IPS DF 6.9 (cell line): ENCODE results near the gene ZHX3.

Source experiments
- DNase-seq: peaks from one replicate; pipeline ENCODE4 v3.0.0-alpha.2; 2013; ENCODE audit warnings: low read depth, low spot score
- H3K27ac ChIP-seq: one replicate; pipeline ENCODE4 v1.5.1; 2013; ENCODE audit warnings: low read length, control low read depth
- H3K27me3 ChIP-seq: 2 replicates; pipeline ENCODE4 v1.6.1; 2013; ENCODE audit warnings: mild to moderate bottlenecking, low read length; ENCODE audit not compliant: control insufficient read depth, insufficient read depth
- H3K36me3 ChIP-seq: 2 replicates; pipeline ENCODE4 v1.6.1; 2013; ENCODE audit warnings: low read length; ENCODE audit not compliant: control insufficient read depth, insufficient read depth
- H3K4me1 ChIP-seq: 2 replicates; pipeline ENCODE4 v1.6.1; 2013; ENCODE audit warnings: low read length; ENCODE audit not compliant: control insufficient read depth, insufficient read depth
- H3K4me3 ChIP-seq: 2 replicates; pipeline ENCODE4 v1.5.1; 2013; ENCODE audit warnings: mild to moderate bottlenecking, low read length
- H3K9me3 ChIP-seq: 2 replicates; pipeline ENCODE4 v1.6.1; 2013; ENCODE audit warnings: low read length, inconsistent platforms; ENCODE audit not compliant: control insufficient read depth, insufficient read depth
- WGBS: extraction: QIAGEN DNeasy Blood & Tissue Kit; methylation state at CpG from one replicate; pipeline ENCODE4 v1.1.7; 2013; ENCODE audit warnings: mixed read lengths, missing lambda C conversion rate; ENCODE audit not compliant: insufficient read length, insufficient coverage; 5-methylcytosine and 5-hydroxymethylcytosine counted together

ZHX3 gene

DNA sequence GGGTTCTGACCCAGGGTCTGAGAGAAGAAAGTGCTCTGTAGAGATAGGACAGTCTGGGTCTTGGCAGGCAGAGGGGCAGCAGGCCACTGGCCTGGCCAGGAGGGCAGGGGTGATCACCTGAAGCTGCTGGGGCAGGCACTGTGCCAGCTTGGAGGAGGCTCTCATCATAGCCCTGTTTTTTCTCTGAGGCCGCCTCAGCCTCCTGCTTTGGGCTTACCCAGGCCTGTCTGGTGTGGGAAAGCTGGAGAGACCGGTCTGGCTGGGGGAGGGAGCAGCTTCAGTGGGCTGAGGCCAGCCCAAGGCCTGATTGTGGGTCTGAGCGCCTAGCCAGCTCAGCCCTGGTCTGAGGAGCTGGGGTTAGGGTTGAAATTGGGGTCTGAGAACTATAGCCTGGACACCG, 26.9 kb upstream of the ZHX3 start:
- DNase-seq, result no peak
- Histone ChIP-seq H3K36me3 (no peaks in the 10 kb centered on the region; the same call in 1 of the 2 replicates), H3K4me3 (no peak overlapping the region), H3K9me3 (no peaks in the 10 kb centered on the region), H3K27me3 (peaks cover under 1% of the 10 kb centered on the region; the same call in 1 of the 2 replicates), H3K27ac (no peak overlapping the region), H3K4me1 (peaks cover 4% of the 10 kb centered on the region; the same call in 1 of the 2 replicates)
- WGBS, result no CpG with 5 or more reads among the region's 4 CpGs

GRCh38 chr20:41342474-41343464, 25.2 kb upstream of the ZHX3 start:
- WGBS, result no CpG with 5 or more reads among the region's 9 CpGs
- H3K36me3 ChIP-seq, result no peaks in the 10 kb centered on the region
- no peak for DNase-seq
- H3K4me3 ChIP-seq, result no peak overlapping the region
- no peak overlapping the region for H3K27ac ChIP-seq
- H3K9me3 ChIP-seq, result no peaks in the 10 kb centered on the region
- H3K27me3 ChIP-seq, result peaks cover 3% of the 10 kb centered on the region; the same call in 1 of the 2 replicates
- peaks cover 5% of the 10 kb centered on the region; the same call in 1 of the 2 replicates for H3K4me1 ChIP-seq

- peaks cover 3% of the 10 kb centered on the region; the same call in 1 of the 2 replicates for H3K27me3 ChIP-seq
- H3K4me3 ChIP-seq, result peak within 1 kb of the TSS; percentile 23; the same call in 1 of the 2 replicates
- H3K4me1 ChIP-seq, result peaks cover 5% of the 10 kb centered on the region; the same call in 1 of the 2 replicates
- no peak within 1 kb of the TSS for H3K27ac ChIP-seq
- H3K36me3 ChIP-seq, result no peaks in the 10 kb centered on the region
- DNase-seq, result peak; percentile 66
- no peaks in the 10 kb centered on the region for H3K9me3 ChIP-seq
- WGBS, result no CpG with 5 or more reads among the region's 33 CpGs
Measured at GRCh38 chr20:41340327-41341055, 23.0 kb upstream of the ZHX3 start, which contains the start of gene LPIN3. Gene LPIN3, plus strand, starts transcription at chr20:41340821. Its CDS starts 4,983 bp downstream, at chr20:41345804.

- no peak overlapping the region for H3K27ac ChIP-seq
- WGBS, result no CpG with 5 or more reads among the region's 25 CpGs
- DNase-seq, result peak; percentile 91
- H3K4me3 ChIP-seq, result peak overlapping the region; percentile 23; the same call in 1 of the 2 replicates
- H3K9me3 ChIP-seq, result no peaks in the 10 kb centered on the region
- peaks cover 5% of the 10 kb centered on the region; the same call in 1 of the 2 replicates for H3K4me1 ChIP-seq
- peaks cover 3% of the 10 kb centered on the region; the same call in 1 of the 2 replicates for H3K27me3 ChIP-seq
- H3K36me3 ChIP-seq, result no peaks in the 10 kb centered on the region
Measured at GRCh38 chr20:41339957-41340326, 22.4 kb upstream of the ZHX3 start.

DNA sequence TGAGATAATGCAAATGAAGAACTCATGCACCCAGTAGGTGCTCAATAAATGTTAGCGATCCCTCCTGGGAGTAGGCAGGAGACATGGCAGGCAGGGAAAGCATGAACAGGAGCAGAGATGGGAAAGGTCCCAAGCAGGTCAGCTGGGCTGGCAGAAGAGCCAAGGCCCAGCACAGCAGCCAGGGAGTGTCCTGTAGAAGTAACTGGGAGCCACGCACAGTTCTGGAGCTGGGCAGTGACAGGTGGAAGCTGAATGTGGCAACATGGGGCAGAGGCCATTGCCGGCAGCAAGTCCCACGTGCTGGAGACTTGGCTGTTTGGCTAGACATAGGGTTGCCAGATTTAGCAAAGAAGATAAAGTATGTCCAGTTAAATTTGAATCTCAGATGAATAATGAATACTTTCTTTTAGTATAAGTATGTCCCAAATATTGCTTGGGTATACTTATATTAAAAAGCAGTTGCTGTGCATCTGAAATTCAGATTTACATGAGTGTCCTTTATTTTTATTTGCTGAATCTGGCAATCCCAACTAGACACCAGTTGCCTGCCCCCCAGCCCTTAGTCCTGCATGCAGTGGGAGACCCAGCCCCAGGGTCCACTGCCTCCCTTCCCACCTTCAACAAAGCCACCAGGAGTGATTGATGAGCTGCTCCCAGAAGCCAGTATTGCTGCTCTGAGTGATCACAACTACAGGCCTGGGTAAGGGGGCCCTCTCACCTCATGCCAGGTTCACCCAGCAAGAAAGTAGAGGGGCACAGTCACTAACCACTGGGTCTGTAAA, 19.4 kb upstream of the ZHX3 start:
- WGBS, result no CpG with 5 or more reads among the region's 4 CpGs
- Histone ChIP-seq H3K4me1 (peaks cover 5% of the 10 kb centered on the region; the same call in 1 of the 2 replicates), H3K27ac (no peak overlapping the region), H3K27me3 (peaks cover 3% of the 10 kb centered on the region; the same call in 1 of the 2 replicates), H3K4me3 (no peak overlapping the region), H3K36me3 (no peaks in the 10 kb centered on the region), H3K9me3 (no peaks in the 10 kb centered on the region)
- DNase-seq, result no peak

GRCh38 chr20:41335591-41335990, 18.1 kb upstream of the ZHX3 start:
- Histone ChIP-seq H3K4me1 (peaks cover 2% of the 10 kb centered on the region; the same call in 1 of the 2 replicates), H3K27me3 (peaks cover 3% of the 10 kb centered on the region; the same call in 1 of the 2 replicates), H3K4me3 (no peak overlapping the region), H3K27ac (no peak overlapping the region), H3K36me3 (no peaks in the 10 kb centered on the region), H3K9me3 (no peaks in the 10 kb centered on the region)
- WGBS, result no CpG with 5 or more reads among the region's 1 CpG
- DNase-seq, result no peak

DNA sequence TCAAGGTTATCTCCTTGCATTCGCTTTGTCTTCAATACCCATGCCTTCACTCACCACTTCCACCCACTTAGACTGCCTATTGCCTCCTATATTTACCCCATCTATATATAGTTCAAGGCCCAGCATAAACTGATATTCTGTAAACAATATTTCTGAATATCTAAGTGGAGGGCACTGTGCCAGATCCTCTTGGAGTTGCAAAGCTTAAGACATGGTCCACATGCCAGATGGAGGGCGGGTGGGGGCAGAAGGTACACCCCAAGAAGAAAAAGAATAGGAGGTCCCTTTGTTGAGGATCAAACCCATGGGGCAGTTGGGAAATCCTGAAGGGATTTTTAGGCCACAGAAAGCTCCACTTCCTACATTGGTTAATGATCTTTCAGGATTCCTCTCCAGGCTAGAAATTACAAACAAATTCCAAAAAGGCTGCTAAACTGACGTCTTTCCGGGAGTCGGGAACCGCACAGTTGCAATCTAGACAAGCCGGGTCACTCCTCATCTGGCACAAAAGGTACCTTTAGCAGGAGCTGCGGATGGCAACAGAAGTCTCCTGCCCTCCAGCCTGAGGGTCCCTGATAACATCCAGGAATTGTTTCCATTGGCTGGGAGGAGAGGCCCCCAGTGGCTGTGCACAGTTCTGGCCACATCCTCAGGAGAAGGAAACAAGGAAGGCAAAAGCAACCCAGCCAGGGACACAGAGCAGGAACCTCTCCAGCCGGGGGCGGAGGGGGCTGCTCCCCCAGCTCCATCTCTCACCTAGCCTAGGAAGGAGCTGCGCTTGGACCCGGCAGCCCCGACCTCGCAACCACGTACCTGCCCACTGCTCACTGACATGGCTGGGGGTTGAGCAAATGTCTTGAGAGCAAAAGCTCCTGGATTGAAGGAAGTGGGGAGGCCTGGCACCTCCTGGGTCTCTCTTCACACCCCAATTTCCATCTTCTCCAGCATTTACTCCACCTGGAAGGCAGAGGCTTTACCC, 17.2 kb upstream of the ZHX3 start:
- Histone ChIP-seq H3K4me1 (peaks cover 2% of the 10 kb centered on the region; the same call in 1 of the 2 replicates), H3K4me3 (no peak overlapping the region), H3K27ac (no peak overlapping the region), H3K27me3 (peaks cover 3% of the 10 kb centered on the region; the same call in 1 of the 2 replicates), H3K9me3 (no peaks in the 10 kb centered on the region), H3K36me3 (no peaks in the 10 kb centered on the region)
- DNase-seq, result no peak
- no CpG with 5 or more reads among the region's 15 CpGs for WGBS

- no peak overlapping the region for H3K27ac ChIP-seq
- no peak for DNase-seq
- no peaks in the 10 kb centered on the region for H3K9me3 ChIP-seq
- H3K27me3 ChIP-seq, result no peaks in the 10 kb centered on the region
- no peaks in the 10 kb centered on the region for H3K36me3 ChIP-seq
- H3K4me1 ChIP-seq, result no peaks in the 10 kb centered on the region
- H3K4me3 ChIP-seq, result no peak overlapping the region
- no CpG with 5 or more reads among the region's 2 CpGs for WGBS
Measured at GRCh38 chr20:41334036-41334435, 16.5 kb upstream of the ZHX3 start.

DNA sequence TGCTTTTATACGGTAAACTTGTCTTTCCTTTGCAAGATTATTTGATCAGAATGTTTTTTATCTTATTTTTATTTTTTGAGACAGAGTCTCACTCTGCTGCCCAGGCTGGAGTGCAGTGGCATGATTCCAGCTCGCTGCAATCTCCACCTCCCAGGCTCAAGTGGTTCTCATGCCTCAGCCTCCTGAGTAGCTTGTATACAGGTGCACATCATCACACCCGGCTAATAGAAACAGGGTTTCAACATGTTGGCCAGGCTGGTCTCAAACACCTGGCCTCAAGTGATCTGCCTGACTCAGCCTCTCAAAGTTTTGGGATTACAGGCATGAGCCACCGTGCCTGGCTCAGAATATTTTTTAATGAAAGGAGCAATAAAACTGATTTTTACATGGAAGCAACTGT, 14.2 kb upstream of the ZHX3 start:
- H3K36me3 ChIP-seq, result no peaks in the 10 kb centered on the region
- H3K4me1 ChIP-seq, result no peaks in the 10 kb centered on the region
- no peak for DNase-seq
- no peak overlapping the region for H3K4me3 ChIP-seq
- no peaks in the 10 kb centered on the region for H3K9me3 ChIP-seq
- no peaks in the 10 kb centered on the region for H3K27me3 ChIP-seq
- no CpG with 5 or more reads among the region's 4 CpGs for WGBS
- no peak overlapping the region for H3K27ac ChIP-seq
